Endothelial cell of umbilical vein (primary cell): ENCODE data around the gene ACTL10. TPM values are rescaled to one million over a fixed set of nuclear protein-coding genes. Genes with fewer than 3 reads are reported as not detected.

Source experiments
- BruUV-seq: library from RNA; stranded (reverse); fragments of 400-500 nt; replicated peaks from 2 replicates; lab custom pipeline; 2021; lab: Mats Ljungman, UMichigan
- CTCF ChIA-PET: fragments of 300-600, 350-600 bp; sonication (Branson Sonifier 250); formaldehyde crosslinking; loops from one replicate; lab custom pipeline; 2021; ENCODE audit warnings: antibody characterized with exemption, inconsistent platforms; lab: Charles Lee
- POLR2A ChIA-PET: fragments of 300-600, 350-600 bp; sonication (Branson Sonifier 250); formaldehyde crosslinking; loops from one replicate; lab custom pipeline; 2021; ENCODE audit warnings: antibody characterized with exemption, inconsistent platforms; lab: Charles Lee
- DNase-seq: peaks from one replicate; pipeline ENCODE4 v3.0.0-alpha.2; 2011; ENCODE audit warnings: low read depth, low spot score
- FAIRE-seq: peaks from 2 replicates; lab custom pipeline; 2011; peaks lifted over from hg19 to GRCh38; lab: Jason Lieb, UNC
- H2AFZ ChIP-seq: 2 replicates; pipeline ENCODE4 v1.6.0; 2012; ENCODE audit warnings: low read depth, low read length, control low read depth, inconsistent platforms
- H3K27ac ChIP-seq: 2 replicates; pipeline ENCODE4 v1.5.1; 2011; ENCODE audit warnings: low read depth, mild to moderate bottlenecking, control low read depth, low read length, moderate library complexity; ENCODE audit not compliant: insufficient read depth
- H3K27me3 ChIP-seq, 2 experiments: 2 replicates each; pipeline versions ENCODE4 v1.6.0 to v1.6.1; 2011; ENCODE audit warnings: low read length in 2 of 2, mixed read lengths in 1 of 2; ENCODE audit not compliant: control insufficient read depth in 2 of 2, insufficient read depth in 2 of 2
- H3K36me3 ChIP-seq, 2 experiments: 2 replicates in 1 of 2; 3 replicates in 1 of 2; pipeline ENCODE4 v1.5.1; 2011; ENCODE audit warnings: low read length in 2 of 2, mild to moderate bottlenecking in 1 of 2, moderate library complexity in 1 of 2; ENCODE audit not compliant: control insufficient read depth in 2 of 2, insufficient read depth in 2 of 2; ENCODE audit errors: extremely low read depth in 1 of 2
- H3K4me1 ChIP-seq: 3 replicates; pipeline ENCODE4 v1.5.1; 2011; ENCODE audit warnings: mild to moderate bottlenecking, low read length; ENCODE audit not compliant: control insufficient read depth, insufficient read depth; ENCODE audit errors: extremely low read depth
- H3K4me2 ChIP-seq: 2 replicates; pipeline ENCODE4 v1.6.1; 2011; ENCODE audit warnings: low read length, control low read depth, mixed read lengths; ENCODE audit not compliant: insufficient read depth
- H3K4me3 ChIP-seq, 3 experiments: fragments of 200-600 bp in 1 of 3; sonication (generic), shearing (Covaris generic) in 1 of 3; replicated peaks in 1 of 3; 2 replicates each; pipeline ENCODE4 v1.5.1; 2011 to 2016; ENCODE audit warnings: control low read depth in 3 of 3, low read length in 3 of 3, mild to moderate bottlenecking in 2 of 3, inconsistent platforms in 1 of 3, low read depth in 1 of 3, moderate library complexity in 1 of 3; ENCODE audit not compliant: insufficient read depth in 1 of 3
- H3K79me2 ChIP-seq: 2 replicates; pipeline ENCODE4 v1.6.0; 2012; ENCODE audit warnings: low read length, inconsistent platforms; ENCODE audit not compliant: control insufficient read depth, insufficient read depth
- H3K9ac ChIP-seq: replicated peaks from 2 replicates; pipeline ENCODE3; 2011; ENCODE audit warnings: low read length, control low read depth; ENCODE audit not compliant: insufficient read depth; ENCODE audit errors: extremely low read depth
- H3K9me1 ChIP-seq: replicated peaks from 3 replicates; pipeline ENCODE4 v1.6.0; 2011; ENCODE audit warnings: mild to moderate bottlenecking, low read length; ENCODE audit not compliant: control insufficient read depth, insufficient read depth; ENCODE audit errors: extremely low read depth
- H3K9me3 ChIP-seq: replicated peaks from 2 replicates; pipeline ENCODE4 v1.5.1; 2012; ENCODE audit warnings: low read length, inconsistent platforms; ENCODE audit not compliant: control insufficient read depth, insufficient read depth
- H4K20me1 ChIP-seq: replicated peaks from 2 replicates; pipeline ENCODE3; 2011; ENCODE audit warnings: mild to moderate bottlenecking, low read length; ENCODE audit not compliant: control insufficient read depth, insufficient read depth; ENCODE audit errors: extremely low read depth
- CTCF ChIP-seq, 2 donors: IDR thresholded peaks; 1 replicate in 1 of 2; 2 replicates in 1 of 2; pipeline ENCODE4 v1.5.1; 2011; ENCODE audit warnings: low read length in 2 of 2, mild to moderate bottlenecking in 2 of 2, moderate library complexity in 2 of 2, control low read depth in 1 of 2, inconsistent platforms in 1 of 2, low read depth in 1 of 2; ENCODE audit not compliant: insufficient read depth in 1 of 2; ENCODE audit errors: extremely low read depth in 1 of 2
- EZH2 ChIP-seq: IDR thresholded peaks from 2 replicates; pipeline ENCODE4 v1.6.1; 2012; ENCODE audit warnings: borderline replicate concordance, low read depth, mild to moderate bottlenecking, moderate library complexity, low read length, inconsistent platforms; ENCODE audit not compliant: severe bottlenecking
- FOS ChIP-seq: IDR thresholded peaks from 2 replicates; pipeline ENCODE4 v1.6.1; 2011; ENCODE audit warnings: mild to moderate bottlenecking, low read length, moderate library complexity, borderline replicate concordance; ENCODE audit not compliant: insufficient read depth
- GATA2 ChIP-seq: IDR thresholded peaks from 2 replicates; pipeline ENCODE4 v1.7.0; 2011; ENCODE audit warnings: low read depth, mild to moderate bottlenecking, moderate library complexity, mixed read lengths, low read length; ENCODE audit not compliant: insufficient read length, insufficient read depth
- JUN ChIP-seq: IDR thresholded peaks from 2 replicates; pipeline ENCODE4 v1.6.1; 2011; ENCODE audit warnings: borderline replicate concordance, low read depth; ENCODE audit not compliant: insufficient read length, insufficient read depth
- MAX ChIP-seq: IDR thresholded peaks from 2 replicates; pipeline ENCODE4 v1.6.1; 2011; ENCODE audit not compliant: insufficient read depth, insufficient read length
- MYC ChIP-seq: IDR thresholded peaks from one replicate; pipeline ENCODE4 v1.6.1; 2011; ENCODE audit warnings: mild to moderate bottlenecking, low read depth, low read length
- POLR2A ChIP-seq: IDR thresholded peaks from 2 replicates; pipeline ENCODE4 v1.6.1; 2012; ENCODE audit warnings: low read depth, mild to moderate bottlenecking, control low read depth, low read length
- POLR2AphosphoS5 ChIP-seq: IDR thresholded peaks from 2 replicates; pipeline ENCODE4 v1.6.1; 2012; ENCODE audit warnings: low read depth, mild to moderate bottlenecking, control low read depth, low read length, moderate library complexity; ENCODE audit not compliant: insufficient read depth
- dilution Hi-C: fragments of 300-500 bp; cut with MboI; formaldehyde crosslinking; loops from one replicate; pipeline ENCODE4 v1.15.0; 2019; ENCODE audit warnings: low sequenced_read_pairs; ENCODE audit not compliant: extremely low pct_ligation_motif_present
- intact Hi-C: fragments of 100-400 bp; cut with micrococcal nuclease; formaldehyde crosslinking; loops from one replicate; pipeline ENCODE4 v1.10.0; 2022
- polyA plus RNA-seq, 4 experiments: library from polyadenylated mRNA; depleted of rRNA in 3 of 4; stranded (reverse) in 3 of 4; unstranded in 1 of 4; fragments of >200 nt; gene quantifications; 2 replicates each; pipeline versions ENCODE4 v1.2.1 to v1.2.3, GENCODE V29; 2011 to 2012; ENCODE audit warnings: missing spikeins in 1 of 4
- total RNA-seq: library from RNA; stranded (reverse); gene quantifications from 2 replicates; pipeline ENCODE4 v1.2.3, GENCODE V29; 2021

Gene ACTL10
- total and polyA plus RNA-seq, 2 donors (not counting 3 experiments of a cell fraction or from before 2014, with no cell fraction given), result 0.92 to 1.4 TPM

- FAIRE-seq (no peak), DNase-seq (no peak)
- no TSS peak for BruUV-seq
- TF ChIP-seq GATA2, result no peak
- TF ChIP-seq FOS, result no peak
- TF ChIP-seq EZH2, result no peak
- TF ChIP-seq POLR2A, result no peak
- no peak for TF ChIP-seq CTCF (IDR thresholded peaks at IDR 0.05; ENCODE audit: extremely low read depth in 1 of 2, insufficient read depth in 1 of 2, low read depth in 1 of 2, low read length in 2 of 2)
- TF ChIP-seq MYC, result no peak
- TF ChIP-seq JUN, result no peak
- no peak for TF ChIP-seq POLR2AphosphoS5
- TF ChIP-seq MAX, result no peak
- intact Hi-C loops (no loop called here), dilution Hi-C loops (no loop called here)
- no peak overlapping the region for H3K4me3 ChIP-seq
- H3K79me2 ChIP-seq, result peaks cover 26% of the 10 kb centered on the region
- H3K9me1 ChIP-seq, result no peaks in the 10 kb centered on the region
- H3K27ac ChIP-seq, result no peak overlapping the region
- H3K27me3 ChIP-seq, result no peaks in the 10 kb centered on the region
- H4K20me1 ChIP-seq, result no peaks in the 10 kb centered on the region
- peaks cover 15% of the 10 kb centered on the region for H3K4me1 ChIP-seq
- no peak overlapping the region for H3K9ac ChIP-seq
- H3K4me2 ChIP-seq, result no peak overlapping the region
- POLR2A ChIA-PET, result interaction anchor here (1.1 kb wide), 1 partner anchor 312 kb away, joined by 3 read pairs; no protein-coding TSS in a partner anchor
- H3K9me3 ChIP-seq, result no peaks in the 10 kb centered on the region
- H3K36me3 ChIP-seq, result no peaks in the 10 kb centered on the region
- CTCF ChIA-PET, result interaction anchor here (0.5 to 2.9 kb wide), 2 partner anchors 13 to 71 kb away, joined by 3 to 10 read pairs; no protein-coding TSS in a partner anchor
- H2AFZ ChIP-seq, result no peak overlapping the region
Measured at GRCh38 chr20:33681288-33681687, 14.5 kb downstream of the ACTL10 start.
